RKO (cell line): Measurements from ENCODE around the gene ST6GAL1.
A peak's percentile ranks its signal among the peaks of the same experiment; 100 is the strongest.
"Not testable (repeated sequence)": the region's sequence is repeated elsewhere in the genome, so short reads cannot be mapped to it uniquely, and the experiment has no call there.

Source experiments
- DNase-seq: peaks from one replicate; pipeline ENCODE4 v3.0.0-alpha.2; 2016; ENCODE audit warnings: low spot score

The ST6GAL1 gene

GRCh38 chr3:187021748-187022402 lies 91.5 kb downstream of the ST6GAL1 start:
- no peak for DNase-seq

- no peak for DNase-seq
Observed at GRCh38 chr3:187022403-187023029, 92.2 kb downstream of the ST6GAL1 start.

- not testable (repeated sequence) for DNase-seq
Observed at GRCh38 chr3:187023340-187023739, 93.0 kb downstream of the ST6GAL1 start.

GRCh38 chr3:187024536-187025226 lies 94.4 kb downstream of the ST6GAL1 start:
- DNase-seq: no peak

GRCh38 chr3:187025254-187025655 lies 94.9 kb downstream of the ST6GAL1 start:
- DNase-seq: no peak

- no peak for DNase-seq
Observed at GRCh38 chr3:187025656-187026316, 95.5 kb downstream of the ST6GAL1 start.

- no peak for DNase-seq
Observed at GRCh38 chr3:187026317-187026670, 96.0 kb downstream of the ST6GAL1 start.

GRCh38 chr3:187027531-187028278 lies 97.4 kb downstream of the ST6GAL1 start:
- no peak for DNase-seq

- no peak for DNase-seq
Observed at GRCh38 chr3:187031934-187032333, 101.6 kb downstream of the ST6GAL1 start.

GRCh38 chr3:187036394-187036793 lies 106.1 kb downstream of the ST6GAL1 start:
- DNase-seq: no peak

- DNase-seq: no peak
Observed at GRCh38 chr3:187039100-187039722, 108.9 kb downstream of the ST6GAL1 start.

GRCh38 chr3:187039723-187040414 lies 109.5 kb downstream of the ST6GAL1 start:
- no peak for DNase-seq

- no peak for DNase-seq
Observed at GRCh38 chr3:187040516-187041361, 110.4 kb downstream of the ST6GAL1 start.

GRCh38 chr3:187041362-187042307 lies 111.3 kb downstream of the ST6GAL1 start:
- DNase-seq: peak; percentile 7

GRCh38 chr3:187042346-187042745 lies 112.0 kb downstream of the ST6GAL1 start:
- no peak for DNase-seq

- no peak for DNase-seq
Observed at GRCh38 chr3:187042874-187043458, 112.6 kb downstream of the ST6GAL1 start.

GRCh38 chr3:187044206-187044605 lies 113.9 kb downstream of the ST6GAL1 start:
- no peak for DNase-seq

GRCh38 chr3:187044867-187045552 lies 114.7 kb downstream of the ST6GAL1 start:
- DNase-seq: no peak
